HG02840 (cell line): ENCODE results near the gene PSMB2.

ENCODE experiments used
- ATAC-seq: cut with Tn5 transposase; IDR thresholded peaks from one replicate; pipeline ENCODE4 v1.9.1; 2021; ENCODE audit warnings: mild to moderate bottlenecking, moderate library complexity, moderate number of reproducible peaks; ENCODE audit not compliant: unreplicated experiment, low FRiP score

The PSMB2 gene

GRCh38 chr1:35646043-35646442, 4.7 kb upstream of the PSMB2 start:
- no peak for ATAC-seq

DNA sequence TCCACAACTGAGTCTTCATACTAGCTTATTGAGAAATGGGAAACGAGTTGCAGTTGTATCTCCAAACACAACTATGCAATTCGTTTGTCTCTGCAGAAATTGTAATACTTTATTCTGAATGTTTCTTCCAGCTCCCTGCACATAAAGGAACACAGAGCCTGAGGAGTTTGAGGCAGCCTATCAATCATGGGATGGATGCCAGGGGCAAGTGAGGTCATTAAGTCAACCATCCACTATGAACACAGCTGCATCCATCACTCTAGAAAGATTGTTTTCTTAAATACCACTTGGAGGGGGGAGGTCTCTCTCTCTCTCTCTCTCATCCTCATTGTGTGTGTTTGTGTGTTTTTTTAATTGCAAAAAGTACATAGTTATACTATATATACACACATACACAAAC, 2.9 kb upstream of the PSMB2 start:
- no peak for ATAC-seq

DNA sequence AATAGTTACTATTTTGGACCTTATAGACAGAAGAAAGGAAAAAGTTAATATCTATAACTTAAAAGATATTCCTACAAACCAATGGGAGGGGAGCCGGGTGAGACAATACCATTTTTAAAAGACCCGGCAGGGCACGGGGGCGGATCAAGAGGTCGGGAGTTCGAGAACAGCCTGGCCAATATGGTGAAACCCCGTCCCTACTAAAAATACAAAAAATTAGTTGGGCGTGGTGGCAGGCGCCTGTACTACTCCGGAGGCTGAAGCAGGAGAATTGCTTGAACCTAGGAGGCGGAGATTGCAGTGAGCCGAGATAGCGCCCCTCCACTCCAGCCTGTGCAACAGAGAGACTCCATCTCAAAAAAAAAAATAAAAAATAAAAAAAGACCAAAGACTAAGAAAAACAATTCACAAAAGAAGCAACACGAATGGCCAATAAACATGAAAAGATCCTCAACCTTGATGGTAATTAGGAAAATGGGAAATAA, 1.2 kb upstream of the PSMB2 start:
- no peak for ATAC-seq

- no peak for ATAC-seq
Measured at GRCh38 chr1:35640380-35641232, 720 bp downstream of the PSMB2 start.

DNA sequence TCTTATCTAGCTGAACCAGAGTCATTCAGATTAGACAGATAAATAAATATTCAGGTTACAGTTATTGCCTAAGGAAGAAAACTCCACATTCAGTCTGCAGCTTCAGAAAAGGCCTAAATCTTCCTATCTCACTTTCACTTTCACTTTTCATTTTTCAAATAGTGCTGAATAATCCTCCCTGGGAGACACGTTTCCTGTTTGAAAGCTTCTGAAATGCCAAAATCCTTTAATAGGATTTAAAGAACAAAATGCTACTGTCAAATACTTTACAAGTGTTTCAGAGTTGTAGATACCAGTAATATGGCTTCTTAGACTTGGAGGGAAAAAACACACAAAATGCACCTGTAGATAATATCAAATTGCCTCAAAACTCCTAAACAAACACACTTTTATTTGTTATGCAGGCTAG, 3.9 kb downstream of the PSMB2 start:
- ATAC-seq, result no peak

DNA sequence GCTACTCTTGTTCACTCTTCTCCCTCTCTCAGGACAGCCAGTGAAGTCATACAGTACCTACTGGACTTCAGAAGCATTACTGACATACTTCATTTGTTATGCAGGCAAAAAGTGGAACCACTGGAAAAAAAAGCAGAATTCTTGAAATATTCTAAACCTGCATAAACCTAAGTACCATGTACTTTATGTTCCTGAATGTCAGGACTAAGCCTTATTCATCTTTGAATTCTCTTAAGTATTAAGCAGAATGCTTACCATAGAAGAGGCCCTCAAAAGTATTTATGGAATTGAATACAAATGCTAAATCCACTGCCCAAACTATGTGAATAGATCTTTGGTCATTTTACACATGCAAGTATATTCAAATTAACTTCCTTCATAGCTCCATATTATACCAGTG, 7.8 kb downstream of the PSMB2 start:
- ATAC-seq, result no peak

DNA sequence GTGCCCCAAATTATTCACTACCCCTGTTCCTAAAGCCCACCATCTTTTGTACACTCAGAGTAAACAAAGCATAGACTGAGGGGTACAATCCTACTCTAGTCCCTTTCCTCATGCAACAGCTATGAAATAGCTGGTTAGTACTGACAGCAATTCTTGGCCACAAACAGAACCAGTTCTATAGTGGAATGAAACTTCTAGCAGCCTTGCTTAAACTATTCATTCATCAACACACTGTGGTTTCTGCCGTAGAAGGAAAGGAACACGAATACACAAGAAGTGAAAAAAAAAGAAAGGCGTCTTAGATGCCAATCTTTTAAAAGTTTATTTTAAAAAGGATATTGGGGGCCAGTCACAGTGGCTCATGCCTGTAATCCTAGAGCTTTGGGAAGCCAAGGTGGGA, 9.9 kb downstream of the PSMB2 start:
- no peak for ATAC-seq

GRCh38 chr1:35629051-35629450, 12.3 kb downstream of the PSMB2 start:
- ATAC-seq, result no peak

DNA sequence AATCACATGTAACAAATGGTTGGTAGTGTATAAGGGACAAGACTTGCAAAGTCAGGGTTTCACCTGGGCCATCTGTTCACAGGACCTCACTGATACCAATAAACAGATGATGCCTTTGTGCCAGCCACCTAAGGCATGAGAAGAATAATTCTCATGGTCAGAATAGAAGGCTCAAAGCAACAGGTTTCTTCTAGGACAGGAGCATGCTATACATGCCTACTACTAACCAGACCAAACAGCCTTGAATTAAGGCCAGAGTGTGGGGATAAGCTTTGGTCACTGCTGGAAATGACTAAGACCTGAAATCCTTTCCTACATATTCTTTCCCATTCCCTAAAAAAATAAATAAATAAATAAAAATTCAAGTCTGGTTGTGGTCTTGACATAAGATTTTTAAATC, 17.5 kb downstream of the PSMB2 start:
- ATAC-seq, result no peak

DNA sequence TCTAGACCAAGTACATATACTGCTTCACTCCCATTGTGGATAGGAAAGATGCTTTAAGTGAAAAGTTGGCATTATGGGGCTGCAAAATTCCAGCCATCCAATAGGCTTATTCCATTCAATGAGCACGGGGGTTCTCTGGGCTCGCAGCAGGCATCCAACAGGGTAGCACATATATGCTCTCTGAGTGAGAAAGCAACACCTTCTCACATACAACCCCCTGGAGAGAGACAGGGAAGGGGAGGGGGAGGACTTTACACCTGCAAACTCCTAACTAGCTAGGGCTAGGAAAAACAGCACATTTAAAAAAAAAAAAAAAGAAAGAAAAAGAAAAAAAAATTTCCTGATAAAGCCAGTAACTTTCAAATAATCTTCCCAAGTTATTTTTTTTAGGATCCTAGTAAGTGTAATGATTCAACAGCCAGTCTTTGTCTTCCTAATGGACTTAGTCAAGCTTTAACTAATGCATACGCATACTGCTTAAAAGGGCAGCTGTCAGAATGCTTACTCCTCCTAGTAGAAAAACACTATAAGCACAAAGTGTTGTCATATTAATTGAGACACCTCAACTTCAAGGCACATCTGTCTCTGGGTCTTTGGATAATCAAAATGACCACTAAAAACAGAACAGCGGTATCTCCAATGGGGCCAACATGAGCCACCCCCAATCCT, 18.7 kb downstream of the PSMB2 start:
- ATAC-seq, result no peak

- ATAC-seq, result no peak
Measured at GRCh38 chr1:35619237-35620121, 21.8 kb downstream of the PSMB2 start.

DNA sequence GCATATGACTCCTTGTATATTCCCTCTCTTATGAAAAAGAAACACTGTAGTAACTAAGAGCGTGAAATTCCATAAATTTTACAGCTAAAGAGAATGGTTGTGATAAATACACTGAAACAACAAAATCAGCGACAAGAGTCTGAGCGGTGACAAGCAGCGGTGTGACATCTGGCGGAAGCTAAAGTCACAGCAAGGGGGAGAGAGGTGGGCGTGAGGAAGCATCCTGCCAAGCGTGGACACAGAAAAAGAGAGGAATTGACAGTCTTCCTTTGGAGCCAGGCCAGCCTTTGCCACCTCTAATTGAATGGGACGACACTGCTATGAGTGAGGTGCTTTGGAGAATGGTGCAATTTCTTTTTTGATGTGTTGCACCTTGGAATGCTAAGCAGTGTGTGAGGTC, 25.9 kb downstream of the PSMB2 start:
- no peak for ATAC-seq

DNA sequence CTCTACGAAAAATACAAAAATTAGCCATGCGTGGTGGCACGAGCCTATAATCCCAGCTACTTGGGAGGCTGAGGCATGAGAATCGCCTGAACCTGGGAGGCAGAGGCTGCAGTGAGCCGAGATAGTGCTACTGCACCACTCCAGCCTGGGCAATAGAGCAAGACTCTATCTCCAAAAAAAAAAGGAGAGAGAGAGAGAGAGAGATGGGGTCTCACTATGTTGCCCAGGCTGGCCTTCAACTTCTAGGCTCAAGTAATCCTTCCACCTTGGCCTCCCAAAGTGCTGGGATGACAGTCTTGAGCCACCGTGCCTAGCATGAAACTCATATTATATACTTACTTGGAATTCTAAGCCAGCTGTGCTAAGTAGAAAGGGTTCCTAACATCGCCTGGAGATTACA, 29.7 kb downstream of the PSMB2 start:
- no peak for ATAC-seq

GRCh38 chr1:35605867-35606182, 35.5 kb downstream of the PSMB2 start:
- ATAC-seq, result no peak

DNA sequence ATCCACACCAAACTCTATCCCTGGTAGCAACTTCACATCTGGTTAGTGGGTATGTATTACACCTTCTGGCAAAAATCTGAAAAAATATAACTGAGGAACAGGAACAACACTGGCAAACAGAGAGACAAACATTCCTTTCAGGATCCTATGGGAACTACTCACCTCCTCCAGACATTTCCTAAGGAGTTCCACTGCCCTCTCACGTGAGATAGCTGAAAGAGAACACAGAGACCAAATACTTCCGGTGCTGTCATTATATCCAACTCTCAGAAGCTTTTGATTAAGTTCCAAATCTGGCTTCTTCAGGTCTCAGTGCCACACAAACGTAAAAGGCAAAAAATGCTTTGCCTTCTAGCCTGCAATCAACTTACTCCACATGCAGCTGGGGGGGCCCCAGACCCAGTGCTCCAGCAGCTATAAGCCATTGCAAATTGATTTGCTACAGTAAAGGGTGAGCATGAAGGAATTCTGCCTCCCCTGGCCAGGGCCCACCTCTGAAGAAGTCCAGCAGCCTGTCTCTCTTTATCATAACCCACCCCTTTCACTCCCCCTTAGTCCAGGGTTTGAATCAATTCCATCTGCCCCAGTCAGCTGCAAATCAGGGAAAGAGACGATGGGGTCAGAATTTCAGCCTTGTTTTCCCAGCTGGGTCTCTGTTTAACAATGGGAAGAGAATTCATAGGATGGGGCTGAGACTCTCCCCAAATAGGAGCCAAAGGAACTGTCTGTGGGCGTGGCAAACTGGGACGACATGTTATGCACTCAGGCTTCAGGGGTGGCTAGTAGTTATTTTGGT, 36.1 kb downstream of the PSMB2 start:
- no peak for ATAC-seq

- no peak for ATAC-seq
Measured at GRCh38 chr1:35603941-35604340, 37.4 kb downstream of the PSMB2 start.

DNA sequence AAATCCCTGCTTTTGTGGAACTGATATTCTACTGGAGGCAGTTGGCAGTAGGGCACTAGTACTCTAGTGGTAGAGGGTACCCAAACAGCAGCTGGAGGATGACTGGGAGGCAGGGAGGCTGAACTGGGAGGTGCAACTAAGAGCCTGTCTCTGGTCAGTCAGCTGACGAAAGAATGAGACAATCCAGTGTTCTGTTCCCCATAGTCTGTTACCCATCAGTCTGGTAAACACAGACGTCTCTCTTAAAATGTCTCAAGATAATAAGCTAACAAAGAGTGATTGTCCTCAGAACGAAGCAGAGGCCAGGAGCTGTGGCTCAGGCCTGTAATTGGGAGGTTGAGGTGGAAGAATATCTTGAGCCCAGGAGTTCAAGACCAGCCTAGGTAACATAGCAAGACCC, 37.9 kb downstream of the PSMB2 start:
- no peak for ATAC-seq

- ATAC-seq, result no peak
Measured at GRCh38 chr1:35600593-35600992, 40.7 kb downstream of the PSMB2 start.

DNA sequence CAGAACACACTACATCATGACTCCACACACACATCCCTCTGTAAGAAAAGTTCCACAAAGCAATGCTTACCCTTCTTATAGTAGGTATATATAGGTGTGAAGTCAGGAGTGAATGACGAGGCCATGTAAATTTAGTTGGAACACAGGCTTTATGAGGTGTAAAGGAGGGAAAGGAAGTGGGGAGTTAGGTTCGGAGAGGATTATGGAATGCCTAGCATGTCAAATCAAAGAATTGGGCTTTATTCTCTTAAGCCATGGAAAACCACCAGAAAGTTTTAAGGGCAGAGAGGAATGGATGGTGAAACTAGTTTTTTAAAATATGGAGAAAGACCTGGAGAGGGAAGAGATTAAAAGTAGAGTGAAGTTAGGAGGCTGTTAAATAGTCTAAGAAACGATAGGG, 41.9 kb downstream of the PSMB2 start:
- ATAC-seq, result no peak

- no peak for ATAC-seq
Measured at GRCh38 chr1:35598895-35599294, 42.4 kb downstream of the PSMB2 start.
